Keratinocyte (primary cell): Measurements from ENCODE around the gene CACNA1B.

Experiments used
- CTCF ChIP-seq, 3 experiments: IDR thresholded peaks in 1 of 3; conservative IDR thresholded peaks in 1 of 3; optimal IDR thresholded peaks in 1 of 3; 2 replicates in 2 of 3; 3 replicates in 1 of 3; pipeline versions ENCODE3 to v1.5.1; 2011; ENCODE audit warnings: low read length in 3 of 3, mild to moderate bottlenecking in 3 of 3, moderate library complexity in 2 of 3, control low read depth in 1 of 3, inconsistent platforms in 1 of 3; ENCODE audit not compliant: insufficient read depth in 2 of 3; ENCODE audit errors: extremely low read depth in 1 of 3
- EZH2 ChIP-seq: IDR thresholded peaks from one replicate; pipeline ENCODE4 v1.6.1; 2012; ENCODE audit warnings: inconsistent platforms, mild to moderate bottlenecking, low read length, moderate library complexity

GRCh38 chr9:138075961-138076649 lies 198.5 kb downstream of the CACNA1B start:
- TF ChIP-seq CTCF (optimal IDR thresholded peaks at IDR 0.05 in 1 of 3, IDR thresholded peaks at IDR 0.05 in 1 of 3, conservative IDR thresholded peaks at IDR 0.05 in 1 of 3; ENCODE audit: extremely low read depth in 1 of 3, insufficient read depth in 2 of 3, low read length in 3 of 3), result no peak
- TF ChIP-seq EZH2, result no peak
